Mammary epithelial cell (primary cell): ENCODE results near the gene PSEN1.

Experiments used
- EZH2 ChIP-seq: IDR thresholded peaks from 2 replicates; pipeline ENCODE4 v1.6.1; 2012; ENCODE audit warnings: low read length, inconsistent platforms, borderline replicate concordance
- TF ChIP-seq, protein P1 (sequence below), 2 donors: IDR thresholded peaks in 1 of 2; conservative IDR thresholded peaks in 1 of 2; 2 replicates each; pipeline ENCODE4 v1.5.1; 2011 to 2012; ENCODE audit warnings: inconsistent platforms in 2 of 2, low read length in 2 of 2, mild to moderate bottlenecking in 2 of 2, control low read depth in 1 of 2, low read depth in 1 of 2; ENCODE audit not compliant: insufficient read depth in 1 of 2; ENCODE audit errors: extremely low read depth in 1 of 2

- TF ChIP-seq EZH2: no peak
- TF ChIP-seq, protein P1, sequence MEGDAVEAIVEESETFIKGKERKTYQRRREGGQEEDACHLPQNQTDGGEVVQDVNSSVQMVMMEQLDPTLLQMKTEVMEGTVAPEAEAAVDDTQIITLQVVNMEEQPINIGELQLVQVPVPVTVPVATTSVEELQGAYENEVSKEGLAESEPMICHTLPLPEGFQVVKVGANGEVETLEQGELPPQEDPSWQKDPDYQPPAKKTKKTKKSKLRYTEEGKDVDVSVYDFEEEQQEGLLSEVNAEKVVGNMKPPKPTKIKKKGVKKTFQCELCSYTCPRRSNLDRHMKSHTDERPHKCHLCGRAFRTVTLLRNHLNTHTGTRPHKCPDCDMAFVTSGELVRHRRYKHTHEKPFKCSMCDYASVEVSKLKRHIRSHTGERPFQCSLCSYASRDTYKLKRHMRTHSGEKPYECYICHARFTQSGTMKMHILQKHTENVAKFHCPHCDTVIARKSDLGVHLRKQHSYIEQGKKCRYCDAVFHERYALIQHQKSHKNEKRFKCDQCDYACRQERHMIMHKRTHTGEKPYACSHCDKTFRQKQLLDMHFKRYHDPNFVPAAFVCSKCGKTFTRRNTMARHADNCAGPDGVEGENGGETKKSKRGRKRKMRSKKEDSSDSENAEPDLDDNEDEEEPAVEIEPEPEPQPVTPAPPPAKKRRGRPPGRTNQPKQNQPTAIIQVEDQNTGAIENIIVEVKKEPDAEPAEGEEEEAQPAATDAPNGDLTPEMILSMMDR (conservative IDR thresholded peaks at IDR 0.05 in 1 of 2, IDR thresholded peaks at IDR 0.05 in 1 of 2; ENCODE audit: extremely low read depth in 1 of 2, insufficient read depth in 1 of 2, low read depth in 1 of 2, low read length in 2 of 2): no peak
Measured at GRCh38 chr14:73091044-73091443, 45.3 kb upstream of the PSEN1 start.
